Activated naive CD4-positive, alpha-beta T cell treated with anti-CD3 and anti-CD28 coated beads, Interleukin-2, amount 50 U/mL, for 72 hours (primary cell): Measurements from ENCODE around the gene CELA3B. TPM values are rescaled to one million over a fixed set of nuclear protein-coding genes. Genes with fewer than 3 reads are reported as not detected.
A peak's percentile ranks its signal among the peaks of the same experiment; 100 is the strongest.
"Not testable (repeated sequence)": the region's sequence is repeated elsewhere in the genome, so short reads cannot be mapped to it uniquely, and the experiment has no call there.

Experiments used
- ATAC-seq, 2 donors: fragments of 150-1000 bp; cut with Tn5 transposase; 2 replicates each; pipeline ENCODE4 v1.10.0; 2021; ENCODE audit warnings: mild to moderate bottlenecking in 2 of 2, moderate library complexity in 2 of 2
- DNase-seq, 2 donors: peaks; one replicate each; pipeline ENCODE4 v3.0.0; 2021 to 2022; ENCODE audit warnings: low spot score in 2 of 2
- H3K27ac Mint-ChIP-seq, 2 donors: one replicate each; pipeline ENCODE4 v1.8.0; 2022; ENCODE audit warnings: mild to moderate bottlenecking in 2 of 2, mixed read lengths in 2 of 2
- H3K36me3 Mint-ChIP-seq, 2 donors: one replicate each; pipeline ENCODE4 v1.8.0; 2022; ENCODE audit warnings: mixed read lengths in 2 of 2
- H3K9me3 Mint-ChIP-seq, 2 donors: one replicate each; pipeline ENCODE4 v1.8.0; 2022; ENCODE audit warnings: mixed read lengths in 2 of 2
- total RNA-seq, 2 donors: library from RNA; stranded (reverse); gene quantifications; one replicate each; pipeline ENCODE4 v1.2.3, GENCODE V29; 2022

The CELA3B gene
- total RNA-seq, 2 donors from 2014 or later, result not detected

DNA sequence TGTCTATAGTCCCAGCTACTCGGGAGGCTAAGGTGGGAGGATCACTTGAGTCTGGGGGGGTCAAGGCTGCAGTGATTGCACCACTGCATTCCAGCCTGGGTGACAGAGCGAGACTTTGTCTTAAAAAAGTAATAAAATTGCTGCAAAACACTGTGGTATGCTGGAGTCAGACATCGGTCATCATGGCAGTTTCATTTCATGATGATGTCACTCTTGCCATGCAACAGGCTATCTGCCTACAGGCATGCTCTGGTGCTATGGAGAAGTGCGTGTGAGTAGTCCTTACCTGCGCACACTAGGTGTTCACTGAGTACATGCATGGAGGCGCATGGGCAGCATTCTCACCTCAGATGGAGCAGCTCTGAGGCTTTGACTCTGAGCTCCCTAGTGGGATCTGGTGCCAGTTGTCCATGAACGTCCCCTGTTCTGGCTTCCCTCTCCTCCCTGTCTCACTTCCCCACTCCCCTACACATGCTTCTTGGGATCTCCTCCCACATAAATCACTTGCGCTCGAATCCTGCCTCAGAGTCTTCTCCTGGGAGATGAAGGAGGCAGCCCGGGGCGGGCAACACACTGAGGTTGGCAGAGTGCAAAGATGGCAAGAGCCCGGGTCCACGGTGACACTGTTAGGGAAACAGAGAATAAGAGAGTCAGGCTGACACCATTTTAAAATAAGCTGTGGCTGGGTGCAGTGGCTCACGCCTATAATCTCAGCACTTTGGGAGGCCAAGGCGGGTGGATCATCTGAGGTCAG is 10.4 kb upstream of the CELA3B start:
- ATAC-seq (peak; percentile 23 to 35), DNase-seq (no peak)
- Mint-ChIP-seq H3K36me3 (no peaks in the 10 kb centered on the region), H3K9me3 (no peaks in the 10 kb centered on the region), H3K27ac (no peak overlapping the region)

- not testable (repeated sequence) for H3K27ac Mint-ChIP-seq, ATAC-seq, H3K9me3 Mint-ChIP-seq, DNase-seq, H3K36me3 Mint-ChIP-seq
These were observed 9.6 kb upstream of the CELA3B start for GRCh38 chr1:21967216-21967615.

GRCh38 chr1:21969066-21969465 is 7.8 kb upstream of the CELA3B start:
- H3K9me3 Mint-ChIP-seq, H3K36me3 Mint-ChIP-seq, DNase-seq, ATAC-seq: not testable (repeated sequence)
- peak overlapping the region in 1 of 2 donors; percentile 58 for H3K27ac Mint-ChIP-seq

DNA sequence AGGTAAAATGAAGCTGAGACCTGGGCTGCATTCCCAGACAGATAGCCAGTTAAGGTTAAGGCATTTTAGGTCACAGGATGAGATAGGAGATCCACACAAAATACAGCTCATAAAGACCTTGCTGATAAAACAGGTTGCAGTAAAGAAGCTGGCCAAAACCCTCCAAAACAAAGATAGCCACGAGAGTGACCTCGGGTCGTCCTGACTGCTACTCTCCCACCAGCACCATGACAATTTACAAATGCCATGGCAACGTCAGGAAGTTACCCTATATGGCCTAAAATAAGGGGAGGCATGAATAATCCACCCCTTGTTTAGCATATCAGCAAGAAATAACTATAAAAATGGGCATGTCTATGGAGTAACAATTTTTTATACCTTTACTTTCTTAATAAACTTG is 6.3 kb upstream of the CELA3B start:
- ATAC-seq, result not testable (repeated sequence)

GRCh38 chr1:21972973-21973441 is 3.8 kb upstream of the CELA3B start:
- DNase-seq, H3K9me3 Mint-ChIP-seq, H3K27ac Mint-ChIP-seq, ATAC-seq, H3K36me3 Mint-ChIP-seq: not testable (repeated sequence)

More for the DNA sequence above, 6.3 kb upstream of the CELA3B start:
- not testable (repeated sequence) for H3K9me3 Mint-ChIP-seq, H3K27ac Mint-ChIP-seq, DNase-seq, H3K36me3 Mint-ChIP-seq

DNA sequence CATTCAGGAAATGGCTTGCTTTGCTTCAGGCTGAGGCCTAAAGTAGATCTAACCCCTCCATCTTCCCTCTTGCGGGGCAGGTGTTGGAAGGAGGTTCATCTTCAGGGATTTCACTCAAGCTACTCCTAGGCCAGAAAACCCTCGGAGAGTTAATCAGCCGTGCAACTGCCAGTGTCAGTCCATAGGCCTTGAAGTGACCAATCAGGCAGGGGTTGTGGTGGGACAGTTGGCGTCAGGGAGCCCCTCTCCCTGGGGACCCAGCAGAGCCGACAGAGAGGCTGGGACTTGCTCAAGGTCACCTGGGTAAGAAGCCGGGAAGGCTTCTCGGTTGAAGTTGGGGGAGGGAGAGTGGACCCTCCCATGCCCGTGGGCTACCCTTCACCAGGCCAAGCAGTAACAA is 2.9 kb upstream of the CELA3B start:
- not testable (repeated sequence) for ATAC-seq, H3K9me3 Mint-ChIP-seq, H3K27ac Mint-ChIP-seq, DNase-seq, H3K36me3 Mint-ChIP-seq

GRCh38 chr1:21974699-21975098 is 2.1 kb upstream of the CELA3B start:
- H3K36me3 Mint-ChIP-seq, H3K9me3 Mint-ChIP-seq, ATAC-seq, DNase-seq, H3K27ac Mint-ChIP-seq: not testable (repeated sequence)

DNA sequence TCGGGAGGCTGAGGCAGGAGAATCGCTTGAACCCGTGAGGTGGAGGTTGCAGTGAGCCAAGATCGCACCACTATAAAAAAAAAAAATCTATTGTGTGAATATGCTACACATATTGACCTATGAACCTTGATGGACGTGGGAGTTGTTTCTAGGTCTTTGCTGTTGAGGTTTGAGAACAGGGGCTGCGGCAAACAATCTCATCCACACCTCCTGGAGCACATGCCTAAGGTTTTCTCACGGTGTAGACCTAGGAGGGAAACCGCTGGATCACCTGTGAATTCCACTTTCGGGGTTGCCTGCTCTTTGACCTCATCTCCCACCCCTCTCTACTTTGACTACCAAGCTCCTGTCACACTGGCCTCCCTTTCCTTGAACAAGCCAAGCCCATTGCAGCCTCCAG is 1.5 kb upstream of the CELA3B start:
- ATAC-seq, DNase-seq, H3K9me3 Mint-ChIP-seq, H3K27ac Mint-ChIP-seq, H3K36me3 Mint-ChIP-seq: not testable (repeated sequence)

DNA sequence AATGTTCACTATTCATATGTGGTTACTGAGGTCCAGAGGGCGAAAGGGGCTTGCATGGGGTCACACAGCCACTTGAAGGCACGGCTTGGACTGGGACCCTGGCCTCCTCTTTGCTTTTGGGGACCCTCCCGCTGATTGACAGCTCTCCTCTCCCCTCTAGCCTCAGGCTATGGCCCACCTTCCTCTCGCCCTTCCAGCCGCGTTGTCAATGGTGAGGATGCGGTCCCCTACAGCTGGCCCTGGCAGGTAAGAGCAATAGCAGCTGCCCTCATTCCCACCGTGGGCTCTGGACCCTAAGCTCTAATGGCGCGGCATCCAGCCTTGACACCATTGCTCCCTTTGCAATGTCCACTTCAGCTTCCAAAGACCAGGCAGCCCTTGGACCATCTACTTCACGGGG is 1.4 kb downstream of the CELA3B start:
- H3K27ac Mint-ChIP-seq, H3K9me3 Mint-ChIP-seq, DNase-seq, H3K36me3 Mint-ChIP-seq, ATAC-seq: not testable (repeated sequence)

- not testable (repeated sequence) for H3K27ac Mint-ChIP-seq, H3K36me3 Mint-ChIP-seq, H3K9me3 Mint-ChIP-seq, DNase-seq
- ATAC-seq, result peak; percentile 74 to 79
These were observed 3.8 kb downstream of the CELA3B start for GRCh38 chr1:21980515-21981220.

- not testable (repeated sequence) for ATAC-seq
These were observed 4.4 kb downstream of the CELA3B start for GRCh38 chr1:21981253-21981652.

DNA sequence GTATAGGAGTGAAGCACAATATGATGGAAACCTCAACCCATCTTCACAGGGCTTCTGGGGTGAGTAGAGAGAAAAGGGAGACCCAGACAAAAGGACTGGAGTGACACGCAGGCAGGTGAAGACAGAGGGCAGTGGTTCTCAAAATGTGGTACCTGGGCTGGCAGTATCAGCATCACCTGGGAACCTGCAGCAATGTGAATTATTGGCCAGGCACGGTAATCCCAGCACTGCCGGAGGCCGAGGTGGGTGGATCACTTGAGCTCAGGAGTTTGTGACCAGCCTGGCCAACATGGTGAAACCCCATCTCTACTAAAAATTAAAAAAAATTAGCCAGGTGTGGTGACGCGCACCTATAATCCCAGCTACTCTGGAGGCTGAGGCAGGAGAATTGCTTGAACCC is 5.3 kb downstream of the CELA3B start:
- not testable (repeated sequence) for ATAC-seq, H3K9me3 Mint-ChIP-seq, H3K27ac Mint-ChIP-seq, DNase-seq, H3K36me3 Mint-ChIP-seq

More at GRCh38 chr1:21981253-21981652, 4.4 kb downstream of the CELA3B start:
- not testable (repeated sequence) for H3K9me3 Mint-ChIP-seq, H3K36me3 Mint-ChIP-seq, DNase-seq, H3K27ac Mint-ChIP-seq

GRCh38 chr1:21983539-21983938 is 6.7 kb downstream of the CELA3B start:
- not testable (repeated sequence) for H3K36me3 Mint-ChIP-seq, H3K9me3 Mint-ChIP-seq, ATAC-seq, DNase-seq, H3K27ac Mint-ChIP-seq

- ATAC-seq, H3K9me3 Mint-ChIP-seq, DNase-seq, H3K27ac Mint-ChIP-seq, H3K36me3 Mint-ChIP-seq: not testable (repeated sequence)
These were observed 9.1 kb downstream of the CELA3B start for GRCh38 chr1:21985893-21986292.

GRCh38 chr1:21986386-21986785 is 9.6 kb downstream of the CELA3B start:
- ATAC-seq, H3K36me3 Mint-ChIP-seq, H3K9me3 Mint-ChIP-seq, DNase-seq, H3K27ac Mint-ChIP-seq: not testable (repeated sequence)

DNA sequence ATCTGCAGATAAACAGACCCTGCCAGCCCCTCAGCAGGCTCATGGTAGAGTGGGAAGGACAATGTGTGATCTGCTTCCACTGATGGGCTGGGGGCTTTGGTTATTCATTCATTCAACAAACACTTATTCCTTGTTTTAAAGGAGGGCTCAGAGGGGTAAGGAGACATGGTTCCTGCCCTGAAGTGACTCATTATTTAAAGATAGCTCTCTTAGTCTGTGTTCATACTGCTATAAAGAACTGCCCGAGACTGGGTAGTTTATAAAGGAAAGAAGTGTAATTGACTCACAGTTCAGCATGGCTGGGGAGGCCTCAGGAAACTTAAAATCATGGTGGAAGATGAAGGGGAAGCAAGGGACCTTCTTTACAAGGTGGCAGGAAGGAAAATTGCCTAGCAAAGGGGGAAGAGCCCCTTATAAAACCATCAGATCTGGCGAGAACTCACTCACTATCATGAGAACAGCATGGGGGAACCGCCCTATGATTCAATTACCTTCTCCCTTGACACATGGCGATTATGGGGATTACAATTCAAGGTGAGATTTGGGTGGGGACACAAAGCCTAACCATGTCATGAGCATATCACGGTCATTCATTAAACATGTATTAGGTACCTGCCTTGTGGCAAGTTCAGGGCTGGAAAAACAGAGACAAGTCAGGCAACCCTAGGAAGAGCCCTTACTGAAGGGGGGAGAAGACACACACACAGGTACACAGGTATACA is 13.0 kb downstream of the CELA3B start:
- H3K27ac Mint-ChIP-seq, ATAC-seq, H3K9me3 Mint-ChIP-seq, H3K36me3 Mint-ChIP-seq, DNase-seq: not testable (repeated sequence)

GRCh38 chr1:21992186-21992585 is 15.4 kb downstream of the CELA3B start:
- not testable (repeated sequence) for H3K9me3 Mint-ChIP-seq, ATAC-seq, H3K36me3 Mint-ChIP-seq, DNase-seq, H3K27ac Mint-ChIP-seq
